KMS-11 (cell line): ENCODE measurements around the gene MORF4L1.
A peak's percentile ranks its signal among the peaks of the same experiment; 100 is the strongest.

Experiments
- H2AFZ ChIP-seq: fragments of 200-600 bp; sonication (generic); 2 replicates; pipeline ENCODE4 v1.6.1; 2016; ENCODE audit warnings: antibody characterized with exemption, mixed run types, low read depth
- H3K27ac ChIP-seq: fragments of 200-600 bp; sonication (generic); 2 replicates; pipeline ENCODE4 v1.6.1; 2016; ENCODE audit warnings: mild to moderate bottlenecking, mixed run types
- H3K27me3 ChIP-seq: fragments of 200-600 bp; sonication (generic); 2 replicates; pipeline ENCODE4 v1.6.1; 2017; ENCODE audit warnings: mild to moderate bottlenecking, low read depth, mixed run types, moderate library complexity; ENCODE audit not compliant: insufficient read depth
- H3K36me3 ChIP-seq: fragments of 200-600 bp; sonication (generic); 2 replicates; pipeline ENCODE4 v1.6.1; 2017; ENCODE audit warnings: mild to moderate bottlenecking, mixed run types; ENCODE audit not compliant: insufficient read depth
- H3K4me1 ChIP-seq: fragments of 200-600 bp; sonication (generic); 2 replicates; pipeline ENCODE4 v1.6.1; 2016; ENCODE audit warnings: mild to moderate bottlenecking, low read depth, mixed run types; ENCODE audit not compliant: poor library complexity, severe bottlenecking
- H3K4me2 ChIP-seq: fragments of 200-600 bp; sonication (generic); 2 replicates; pipeline ENCODE4 v1.7.0; 2016; ENCODE audit warnings: mild to moderate bottlenecking, mixed run types
- H3K4me3 ChIP-seq: fragments of 200-600 bp; sonication (generic); IDR thresholded peaks from 2 replicates; pipeline ENCODE4 v1.6.1; 2017; ENCODE audit warnings: low read depth, low read length, mixed read lengths; ENCODE audit not compliant: insufficient read depth
- H3K79me2 ChIP-seq: fragments of 200-600 bp; sonication (generic); 2 replicates; pipeline ENCODE4 v1.6.1; 2016; ENCODE audit warnings: low read depth, mixed run types; ENCODE audit not compliant: insufficient read depth
- H3K9ac ChIP-seq: fragments of 200-600 bp; sonication (generic); 2 replicates; pipeline ENCODE4 v1.6.1; 2016; ENCODE audit warnings: mild to moderate bottlenecking, mixed run types
- H4K20me1 ChIP-seq: fragments of 200-600 bp; sonication (generic); 2 replicates; pipeline ENCODE4 v1.6.1; 2016; ENCODE audit warnings: mild to moderate bottlenecking, mixed run types; ENCODE audit not compliant: insufficient read depth
- TF ChIP-seq, protein P1 (sequence below): fragments of 200-600 bp; sonication (generic); conservative IDR thresholded peaks from 2 replicates; pipeline ENCODE4 v1.6.1; 2017; ENCODE audit warnings: low read depth, mild to moderate bottlenecking, antibody characterized with exemption, low read length, moderate library complexity, mixed read lengths

Gene MORF4L1

GRCh38 chr15:78914027-78914764 lies 41.5 kb downstream of the MORF4L1 start:
- H3K27ac ChIP-seq = no peak overlapping the region
- no peaks in the 10 kb centered on the region for H3K79me2 ChIP-seq
- TF ChIP-seq, protein P1, sequence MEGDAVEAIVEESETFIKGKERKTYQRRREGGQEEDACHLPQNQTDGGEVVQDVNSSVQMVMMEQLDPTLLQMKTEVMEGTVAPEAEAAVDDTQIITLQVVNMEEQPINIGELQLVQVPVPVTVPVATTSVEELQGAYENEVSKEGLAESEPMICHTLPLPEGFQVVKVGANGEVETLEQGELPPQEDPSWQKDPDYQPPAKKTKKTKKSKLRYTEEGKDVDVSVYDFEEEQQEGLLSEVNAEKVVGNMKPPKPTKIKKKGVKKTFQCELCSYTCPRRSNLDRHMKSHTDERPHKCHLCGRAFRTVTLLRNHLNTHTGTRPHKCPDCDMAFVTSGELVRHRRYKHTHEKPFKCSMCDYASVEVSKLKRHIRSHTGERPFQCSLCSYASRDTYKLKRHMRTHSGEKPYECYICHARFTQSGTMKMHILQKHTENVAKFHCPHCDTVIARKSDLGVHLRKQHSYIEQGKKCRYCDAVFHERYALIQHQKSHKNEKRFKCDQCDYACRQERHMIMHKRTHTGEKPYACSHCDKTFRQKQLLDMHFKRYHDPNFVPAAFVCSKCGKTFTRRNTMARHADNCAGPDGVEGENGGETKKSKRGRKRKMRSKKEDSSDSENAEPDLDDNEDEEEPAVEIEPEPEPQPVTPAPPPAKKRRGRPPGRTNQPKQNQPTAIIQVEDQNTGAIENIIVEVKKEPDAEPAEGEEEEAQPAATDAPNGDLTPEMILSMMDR = peak; percentile 29; the same call in 1 of the 2 replicates
- H3K4me2 ChIP-seq = no peak overlapping the region
- H3K4me1 ChIP-seq = no peaks in the 10 kb centered on the region
- H2AFZ ChIP-seq = no peak overlapping the region
- H3K9ac ChIP-seq = no peak overlapping the region
- H3K36me3 ChIP-seq = no peaks in the 10 kb centered on the region
- no peaks in the 10 kb centered on the region for H3K27me3 ChIP-seq
- H3K4me3 ChIP-seq = no peak overlapping the region
- H4K20me1 ChIP-seq = no peaks in the 10 kb centered on the region

- no peak overlapping the region for H3K9ac ChIP-seq
- no peaks in the 10 kb centered on the region for H3K27me3 ChIP-seq
- no peaks in the 10 kb centered on the region for H3K79me2 ChIP-seq
- H2AFZ ChIP-seq = no peak overlapping the region
- TF ChIP-seq, protein P1 = no peak
- H3K4me2 ChIP-seq = no peak overlapping the region
- no peaks in the 10 kb centered on the region for H3K36me3 ChIP-seq
- no peak overlapping the region for H3K27ac ChIP-seq
- no peaks in the 10 kb centered on the region for H4K20me1 ChIP-seq
- H3K4me3 ChIP-seq = no peak overlapping the region
- H3K4me1 ChIP-seq = no peaks in the 10 kb centered on the region
Observed at GRCh38 chr15:78915341-78916087, 42.8 kb downstream of the MORF4L1 start.

DNA sequence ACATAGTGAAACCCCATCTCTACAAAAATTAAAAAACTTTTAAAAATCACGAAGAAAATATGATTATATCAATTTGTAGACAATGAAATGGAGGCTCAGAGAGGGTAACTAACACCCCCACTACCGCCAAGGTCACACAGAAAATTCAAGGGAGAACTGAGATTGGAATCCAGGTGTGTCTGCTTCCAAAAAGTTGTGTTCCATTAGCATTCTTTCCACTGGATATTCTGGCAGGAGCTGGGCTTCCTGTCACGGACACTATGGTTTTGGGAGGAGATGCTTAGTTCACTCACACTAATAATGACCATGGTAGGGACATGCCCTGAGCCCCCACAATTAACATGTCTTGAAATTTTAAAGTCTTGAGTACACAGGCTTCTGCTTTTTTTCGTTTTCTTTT lies 43.4 kb downstream of the MORF4L1 start:
- no peak overlapping the region for H3K27ac ChIP-seq
- H3K36me3 ChIP-seq = no peaks in the 10 kb centered on the region
- H3K4me3 ChIP-seq = no peak overlapping the region
- no peak overlapping the region for H2AFZ ChIP-seq
- H3K27me3 ChIP-seq = no peaks in the 10 kb centered on the region
- H3K4me2 ChIP-seq = no peak overlapping the region
- no peaks in the 10 kb centered on the region for H3K4me1 ChIP-seq
- no peaks in the 10 kb centered on the region for H4K20me1 ChIP-seq
- no peak overlapping the region for H3K9ac ChIP-seq
- TF ChIP-seq, protein P1 = no peak
- H3K79me2 ChIP-seq = no peaks in the 10 kb centered on the region

GRCh38 chr15:78917888-78918287 lies 45.2 kb downstream of the MORF4L1 start:
- no peaks in the 10 kb centered on the region for H4K20me1 ChIP-seq
- H3K27ac ChIP-seq = no peak overlapping the region
- no peak overlapping the region for H3K9ac ChIP-seq
- H3K4me2 ChIP-seq = no peak overlapping the region
- H3K4me3 ChIP-seq = no peak overlapping the region
- H3K36me3 ChIP-seq = no peaks in the 10 kb centered on the region
- TF ChIP-seq, protein P1 = no peak
- H3K79me2 ChIP-seq = no peaks in the 10 kb centered on the region
- no peak overlapping the region for H2AFZ ChIP-seq
- no peaks in the 10 kb centered on the region for H3K4me1 ChIP-seq
- H3K27me3 ChIP-seq = no peaks in the 10 kb centered on the region
